ENCODE measurements around the gene TCF7L2. TPM values are rescaled to one million over a fixed set of nuclear protein-coding genes. Genes with fewer than 3 reads are reported as not detected.
A peak's percentile ranks its signal among the peaks of the same experiment; 100 is the strongest.

The TCF7L2 gene
- total and polyA plus RNA-seq, 9 of the 15 experiments (the other 6 are each of a cell fraction or from before 2014, with no cell fraction given) = 0.32 to 2.8 (median 0.92) TPM

DNA sequence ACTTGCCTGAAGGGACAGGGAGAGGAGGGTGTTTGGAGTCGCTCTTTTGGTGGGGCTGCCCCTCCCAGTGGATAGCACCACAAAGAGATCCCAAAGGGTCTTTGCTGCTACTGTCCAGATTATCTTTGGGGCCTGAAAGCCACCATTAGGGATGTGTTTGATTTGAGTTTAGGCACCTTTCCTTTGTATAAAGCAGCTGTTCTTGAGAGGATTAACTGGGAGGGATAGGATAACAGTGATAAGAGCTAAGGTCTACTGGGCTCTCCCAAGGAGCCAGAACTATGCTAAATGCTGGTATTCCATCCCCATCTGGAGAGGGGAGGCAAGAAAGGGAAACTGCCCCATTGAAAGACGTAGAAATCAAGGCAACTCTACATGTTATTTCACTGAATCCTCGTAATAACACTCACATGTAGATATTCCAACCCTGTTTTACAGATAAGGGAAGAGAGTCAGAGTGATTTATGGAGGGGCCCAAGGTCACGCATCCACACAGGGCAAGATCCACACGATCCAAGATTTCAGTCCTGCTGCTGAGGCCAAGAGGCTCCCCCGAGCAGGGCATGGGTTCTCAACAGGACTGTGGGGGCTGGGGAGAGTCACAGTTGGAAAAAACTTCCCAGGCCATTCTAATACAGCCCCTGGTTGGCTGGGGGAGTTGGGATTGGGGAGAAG is 11.1 kb upstream of the TCF7L2 start:
- no peaks in the 10 kb centered on the region; a peak in 3 of 5 replicates for H3K27me3 ChIP-seq (ENCODE audit: control insufficient read depth in 2 of 2, insufficient read depth in 2 of 2, low read length in 2 of 2)
- no peaks in the 10 kb centered on the region for H3K9me1 ChIP-seq (ENCODE audit: control insufficient read depth, insufficient read depth, low read length)
- H3K79me2 ChIP-seq (ENCODE audit: control insufficient read depth, insufficient read depth, low read length) = no peaks in the 10 kb centered on the region
- H3K27ac ChIP-seq (ENCODE audit: extremely low read depth, low read depth, low read length) = no peak overlapping the region
- in situ Hi-C loops (cut with MboI) = no loop called here
- DNase-seq (ENCODE audit: extremely low read depth in 1 of 4, low spot score in 3 of 4) (no peak), ATAC-seq (no peak), FAIRE-seq (no peak)
- no peak for TF ChIP-seq MTA1 (IDR thresholded peaks at IDR 0.05; ENCODE audit: borderline replicate concordance)
- TF ChIP-seq, protein P1, sequence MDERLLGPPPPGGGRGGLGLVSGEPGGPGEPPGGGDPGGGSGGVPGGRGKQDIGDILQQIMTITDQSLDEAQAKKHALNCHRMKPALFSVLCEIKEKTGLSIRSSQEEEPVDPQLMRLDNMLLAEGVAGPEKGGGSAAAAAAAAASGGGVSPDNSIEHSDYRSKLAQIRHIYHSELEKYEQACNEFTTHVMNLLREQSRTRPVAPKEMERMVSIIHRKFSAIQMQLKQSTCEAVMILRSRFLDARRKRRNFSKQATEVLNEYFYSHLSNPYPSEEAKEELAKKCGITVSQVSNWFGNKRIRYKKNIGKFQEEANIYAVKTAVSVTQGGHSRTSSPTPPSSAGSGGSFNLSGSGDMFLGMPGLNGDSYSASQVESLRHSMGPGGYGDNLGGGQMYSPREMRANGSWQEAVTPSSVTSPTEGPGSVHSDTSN (CRISPR knock-in tag; IDR thresholded peaks at IDR 0.05; ENCODE audit: low read depth) = no peak
- TF ChIP-seq, protein P1 (tag; conservative IDR thresholded peaks at IDR 0.05; ENCODE audit: low read depth) = peak; percentile 38; the same call in 1 of the 2 replicates
- no peak overlapping the region for H2AFZ ChIP-seq (ENCODE audit: low read depth, low read length)
- no peak overlapping the region for H3K4me2 ChIP-seq (ENCODE audit: insufficient read depth, low read length)
- intact Hi-C loops (cut with micrococcal nuclease) = no loop called here
- no peaks in the 10 kb centered on the region for H4K20me1 ChIP-seq (replicated peaks; ENCODE audit: control insufficient read depth, insufficient read depth, low read length)
- WGBS (ENCODE audit: insufficient coverage, low coverage, missing lambda C conversion rate) = 3% methylated on average over 4 of the region's 6 CpGs
- no TSS peak for BruUV-seq (replicated peaks)
- H3K9ac ChIP-seq (ENCODE audit: insufficient read depth in 1 of 2, low read depth in 2 of 2, low read length in 2 of 2) = no peak overlapping the region
- no peak overlapping the region for H3K4me3 ChIP-seq
- CTCF ChIA-PET (ENCODE audit: low intra/inter-chr PET ratio) = no interaction called here
- no peaks in the 10 kb centered on the region for H3K36me3 ChIP-seq (ENCODE audit: control insufficient read depth, insufficient read depth, low read length)
- POLR2A ChIA-PET = no interaction called here
- H3K4me1 ChIP-seq (replicated peaks in 1 of 2; ENCODE audit: control insufficient read depth in 2 of 2, insufficient read depth in 2 of 2, low read length in 2 of 2) = no peaks in the 10 kb centered on the region
- no peaks in the 10 kb centered on the region for H3K9me3 ChIP-seq (replicated peaks; ENCODE audit: control insufficient read depth, insufficient read depth, low read depth, low read length)
